ENCODE measurements around the gene LARP1. TPM values are rescaled to one million over a fixed set of nuclear protein-coding genes. Genes with fewer than 3 reads are reported as not detected.

Gene LARP1
- total RNA-seq, 2 experiments from 2014 or later: 88.7 to 97.6 TPM

DNA sequence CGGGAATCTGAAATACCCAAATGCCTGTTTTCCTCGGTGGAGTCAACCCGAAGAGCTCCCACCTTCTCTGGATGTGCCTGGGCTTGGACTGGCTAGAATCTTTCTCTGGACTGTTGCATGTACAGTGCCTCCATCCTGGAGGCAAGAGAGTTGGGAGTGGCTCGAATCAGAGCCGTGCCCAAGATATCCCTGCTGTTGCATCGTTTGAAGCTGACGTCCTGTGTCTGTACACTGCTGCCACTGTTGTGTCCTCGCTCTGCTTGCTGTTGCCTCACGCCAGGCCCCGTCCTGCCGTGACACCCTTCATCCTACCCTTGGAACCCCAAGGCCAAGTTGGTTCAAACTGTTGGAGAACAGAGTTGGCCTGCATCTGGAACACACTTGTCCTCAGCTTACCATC lies 59.8 kb downstream of the LARP1 start:
- H3K9me3 Mint-ChIP-seq: no peaks in the 10 kb centered on the region
- ATAC-seq (ENCODE audit: poor library complexity): no peak
- H3K36me3 Mint-ChIP-seq (ENCODE audit: low read depth): peaks cover 79% of the 10 kb centered on the region
- intact Hi-C loops (cut with DNase I, micrococcal nuclease): no loop called here
- POLR2A ChIA-PET: no interaction called here
- H3K4me3 ChIP-seq (ENCODE audit: low read length): no peak overlapping the region
- TF ChIP-seq, protein P1, sequence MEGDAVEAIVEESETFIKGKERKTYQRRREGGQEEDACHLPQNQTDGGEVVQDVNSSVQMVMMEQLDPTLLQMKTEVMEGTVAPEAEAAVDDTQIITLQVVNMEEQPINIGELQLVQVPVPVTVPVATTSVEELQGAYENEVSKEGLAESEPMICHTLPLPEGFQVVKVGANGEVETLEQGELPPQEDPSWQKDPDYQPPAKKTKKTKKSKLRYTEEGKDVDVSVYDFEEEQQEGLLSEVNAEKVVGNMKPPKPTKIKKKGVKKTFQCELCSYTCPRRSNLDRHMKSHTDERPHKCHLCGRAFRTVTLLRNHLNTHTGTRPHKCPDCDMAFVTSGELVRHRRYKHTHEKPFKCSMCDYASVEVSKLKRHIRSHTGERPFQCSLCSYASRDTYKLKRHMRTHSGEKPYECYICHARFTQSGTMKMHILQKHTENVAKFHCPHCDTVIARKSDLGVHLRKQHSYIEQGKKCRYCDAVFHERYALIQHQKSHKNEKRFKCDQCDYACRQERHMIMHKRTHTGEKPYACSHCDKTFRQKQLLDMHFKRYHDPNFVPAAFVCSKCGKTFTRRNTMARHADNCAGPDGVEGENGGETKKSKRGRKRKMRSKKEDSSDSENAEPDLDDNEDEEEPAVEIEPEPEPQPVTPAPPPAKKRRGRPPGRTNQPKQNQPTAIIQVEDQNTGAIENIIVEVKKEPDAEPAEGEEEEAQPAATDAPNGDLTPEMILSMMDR (IDR thresholded peaks at IDR 0.05): no peak
- H3K27ac ChIP-seq (ENCODE audit: low read depth in 1 of 2, low read length in 2 of 2): no peak overlapping the region
- peaks cover 40% of the 10 kb centered on the region for H3K4me1 Mint-ChIP-seq (ENCODE audit: low read depth)
- no peaks in the 10 kb centered on the region for H3K27me3 ChIP-seq (ENCODE audit: control insufficient read depth in 1 of 2, insufficient read depth in 2 of 2, low read length in 2 of 2)
- H3K27me3 Mint-ChIP-seq: no peaks in the 10 kb centered on the region
- H3K9me3 ChIP-seq (ENCODE audit: control insufficient read depth in 1 of 2, insufficient read depth in 1 of 2, low read length in 2 of 2): no peaks in the 10 kb centered on the region
- H3K4me3 Mint-ChIP-seq: no peak overlapping the region
- peak overlapping the region; percentile 75 for H3K27ac Mint-ChIP-seq
- CTCF ChIA-PET: no interaction called here
- H3K4me1 ChIP-seq (ENCODE audit: insufficient read depth, low read length): peaks cover 28% of the 10 kb centered on the region
- DNase-seq: no peak
- H3K36me3 ChIP-seq (ENCODE audit: insufficient read depth, low read length): peaks cover 72% of the 10 kb centered on the region

GRCh38 chr5:154815684-154816247 lies 60.6 kb downstream of the LARP1 start:
- ChIA-PET POLR2A (no interaction called here), CTCF (no interaction called here)
- Histone ChIP-seq H3K27ac (ENCODE audit: low read depth in 1 of 2, low read length in 2 of 2) (no peak overlapping the region), H3K4me3 (ENCODE audit: low read length) (no peak overlapping the region), H3K9me3 (ENCODE audit: control insufficient read depth in 1 of 2, insufficient read depth in 1 of 2, low read length in 2 of 2) (no peaks in the 10 kb centered on the region), H3K4me1 (ENCODE audit: insufficient read depth, low read length) (peaks cover 28% of the 10 kb centered on the region), H3K36me3 (ENCODE audit: insufficient read depth, low read length) (peaks cover 69% of the 10 kb centered on the region), H3K27me3 (ENCODE audit: control insufficient read depth in 1 of 2, insufficient read depth in 2 of 2, low read length in 2 of 2) (no peaks in the 10 kb centered on the region)
- TF ChIP-seq, protein P1 (IDR thresholded peaks at IDR 0.05): no peak
- no peaks in the 10 kb centered on the region for H3K27me3 Mint-ChIP-seq
- H3K27ac Mint-ChIP-seq: peak overlapping the region; percentile 75
- peaks cover 75% of the 10 kb centered on the region for H3K36me3 Mint-ChIP-seq (ENCODE audit: low read depth)
- intact Hi-C loops (cut with DNase I, micrococcal nuclease): no loop called here
- no peak for ATAC-seq (ENCODE audit: poor library complexity)
- H3K4me1 Mint-ChIP-seq (ENCODE audit: low read depth): peaks cover 38% of the 10 kb centered on the region
- DNase-seq: no peak
- H3K4me3 Mint-ChIP-seq: no peak overlapping the region
- no peaks in the 10 kb centered on the region for H3K9me3 Mint-ChIP-seq

GRCh38 chr5:154816891-154817492 lies 61.8 kb downstream of the LARP1 start:
- H3K4me1 Mint-ChIP-seq (ENCODE audit: low read depth): peaks cover 27% of the 10 kb centered on the region
- H3K27me3 Mint-ChIP-seq: no peaks in the 10 kb centered on the region
- Histone ChIP-seq H3K27ac (ENCODE audit: low read depth in 1 of 2, low read length in 2 of 2) (no peak overlapping the region), H3K4me1 (ENCODE audit: insufficient read depth, low read length) (peaks cover 21% of the 10 kb centered on the region), H3K36me3 (ENCODE audit: insufficient read depth, low read length) (peaks cover 57% of the 10 kb centered on the region), H3K4me3 (ENCODE audit: low read length) (no peak overlapping the region), H3K9me3 (ENCODE audit: control insufficient read depth in 1 of 2, insufficient read depth in 1 of 2, low read length in 2 of 2) (no peaks in the 10 kb centered on the region), H3K27me3 (ENCODE audit: control insufficient read depth in 1 of 2, insufficient read depth in 2 of 2, low read length in 2 of 2) (no peaks in the 10 kb centered on the region)
- POLR2A ChIA-PET: no interaction called here
- no peak overlapping the region for H3K4me3 Mint-ChIP-seq
- intact Hi-C loops (cut with DNase I, micrococcal nuclease): no loop called here
- ATAC-seq (ENCODE audit: poor library complexity) (no peak), DNase-seq (no peak)
- H3K9me3 Mint-ChIP-seq: no peaks in the 10 kb centered on the region
- peaks cover 67% of the 10 kb centered on the region for H3K36me3 Mint-ChIP-seq (ENCODE audit: low read depth)
- TF ChIP-seq, protein P1 (IDR thresholded peaks at IDR 0.05): no peak
- CTCF ChIA-PET: no interaction called here
- H3K27ac Mint-ChIP-seq: peak overlapping the region; percentile 75
